GM19099 (cell line): ENCODE results near the gene CCL27.

ENCODE experiments used
- POLR2A ChIP-seq: IDR thresholded peaks from 3 replicates; pipeline ENCODE4 v1.6.1; 2011; ENCODE audit warnings: low read depth; ENCODE audit not compliant: insufficient read length; ENCODE audit errors: extremely low read depth

CCL27 gene

GRCh38 chr9:34688329-34689115, 26.1 kb upstream of the CCL27 start:
- no peak for TF ChIP-seq POLR2A

DNA sequence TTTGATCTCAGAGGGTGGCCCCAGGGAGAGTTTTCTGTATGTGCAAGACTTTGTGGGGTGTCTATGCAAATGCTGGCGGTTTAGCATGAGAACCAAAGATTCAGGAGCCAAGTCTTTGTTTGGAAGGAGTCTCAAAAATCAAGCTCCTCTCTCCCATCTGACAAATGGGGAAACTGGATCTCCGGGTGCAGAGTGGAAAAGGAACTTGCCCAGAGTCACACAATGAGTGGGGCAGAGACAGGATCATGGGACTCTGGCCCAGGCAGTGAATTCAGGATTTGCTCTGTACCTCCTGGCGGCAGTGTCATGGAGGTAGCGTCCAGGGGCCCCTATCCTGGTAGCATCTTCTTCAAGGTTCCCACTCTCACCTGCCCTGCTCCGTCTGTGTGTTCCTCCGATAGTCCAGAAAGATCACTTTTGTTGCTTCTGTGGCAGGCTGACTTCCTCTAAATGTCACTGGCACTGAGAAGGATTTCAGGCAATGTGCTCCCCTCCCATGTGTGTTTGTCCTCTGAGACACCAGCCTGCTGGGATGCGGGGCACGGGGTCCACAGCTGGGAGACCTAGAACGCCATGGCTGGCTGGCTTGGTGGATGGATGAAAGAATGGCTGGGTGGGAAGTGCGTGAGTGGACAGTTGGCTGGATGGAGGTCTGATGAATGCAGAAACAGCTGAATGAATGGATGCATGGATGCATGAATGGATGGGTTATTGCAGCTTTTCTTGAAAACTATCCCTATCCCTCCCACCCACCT, 25.0 kb upstream of the CCL27 start:
- no peak for TF ChIP-seq POLR2A

DNA sequence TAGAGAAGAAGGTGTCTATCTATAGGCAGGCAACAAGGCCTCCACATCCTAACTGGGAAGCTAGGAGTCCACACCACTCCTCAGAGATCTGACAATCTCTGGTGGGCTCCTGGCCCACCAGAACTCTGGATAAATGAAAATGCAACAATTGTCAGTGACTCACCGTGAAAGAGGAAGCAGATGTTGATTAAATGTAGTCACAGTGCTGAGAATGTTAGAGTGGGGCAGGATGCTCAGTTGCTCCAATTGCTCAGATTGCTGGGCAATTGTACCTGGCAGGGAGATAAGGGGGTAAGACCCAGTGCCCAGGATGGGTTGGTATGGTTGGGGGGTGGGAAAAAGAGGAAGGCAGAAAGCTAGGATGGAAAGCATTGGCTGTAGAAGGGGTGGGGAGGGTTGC, 24.3 kb upstream of the CCL27 start:
- no peak for TF ChIP-seq POLR2A

GRCh38 chr9:34686231-34686630, 23.8 kb upstream of the CCL27 start:
- TF ChIP-seq POLR2A, result no peak

GRCh38 chr9:34685591-34685990, 23.1 kb upstream of the CCL27 start:
- no peak for TF ChIP-seq POLR2A

DNA sequence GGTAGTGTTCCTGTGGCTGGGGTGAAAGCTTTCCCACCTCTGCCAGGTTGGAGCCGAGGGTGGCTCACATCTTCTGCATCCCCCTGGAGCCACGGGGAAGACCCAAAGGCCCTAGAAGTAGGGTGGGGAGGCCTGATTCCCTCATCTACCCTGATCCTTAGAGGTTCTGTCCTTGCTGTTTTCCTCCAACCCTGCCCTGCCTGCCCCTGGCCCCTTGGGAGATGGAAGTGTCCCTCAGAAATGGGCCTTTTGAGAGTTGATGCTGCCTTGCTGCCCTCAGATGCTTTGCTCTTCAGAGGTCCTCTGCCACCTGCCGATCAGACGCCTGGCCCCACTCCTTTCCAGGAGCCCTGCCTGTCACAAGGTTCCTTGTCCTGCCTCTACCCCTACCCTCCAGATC, 22.4 kb upstream of the CCL27 start:
- TF ChIP-seq POLR2A, result no peak

- TF ChIP-seq POLR2A, result no peak
Observed at GRCh38 chr9:34684145-34684544, 21.7 kb upstream of the CCL27 start.

DNA sequence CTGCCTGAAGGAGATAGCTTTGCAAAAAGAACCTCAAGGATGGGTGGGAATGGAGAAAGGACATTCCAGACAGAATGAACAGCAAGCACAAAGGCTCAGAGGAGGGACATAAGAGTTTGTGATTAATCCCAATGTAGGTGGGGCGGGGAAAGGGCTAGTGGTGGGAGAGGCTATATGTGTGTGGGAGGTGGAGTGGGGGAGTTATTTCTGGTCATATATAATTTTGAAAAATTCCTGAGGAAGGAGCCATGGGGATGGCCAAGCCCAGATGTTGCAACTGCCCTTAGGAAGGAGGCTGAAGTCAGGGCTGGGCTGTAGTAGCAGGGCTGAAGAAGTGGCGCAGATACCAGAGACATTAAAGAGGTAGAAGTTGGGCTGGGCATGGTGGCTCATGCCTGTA, 13.4 kb upstream of the CCL27 start:
- no peak for TF ChIP-seq POLR2A

DNA sequence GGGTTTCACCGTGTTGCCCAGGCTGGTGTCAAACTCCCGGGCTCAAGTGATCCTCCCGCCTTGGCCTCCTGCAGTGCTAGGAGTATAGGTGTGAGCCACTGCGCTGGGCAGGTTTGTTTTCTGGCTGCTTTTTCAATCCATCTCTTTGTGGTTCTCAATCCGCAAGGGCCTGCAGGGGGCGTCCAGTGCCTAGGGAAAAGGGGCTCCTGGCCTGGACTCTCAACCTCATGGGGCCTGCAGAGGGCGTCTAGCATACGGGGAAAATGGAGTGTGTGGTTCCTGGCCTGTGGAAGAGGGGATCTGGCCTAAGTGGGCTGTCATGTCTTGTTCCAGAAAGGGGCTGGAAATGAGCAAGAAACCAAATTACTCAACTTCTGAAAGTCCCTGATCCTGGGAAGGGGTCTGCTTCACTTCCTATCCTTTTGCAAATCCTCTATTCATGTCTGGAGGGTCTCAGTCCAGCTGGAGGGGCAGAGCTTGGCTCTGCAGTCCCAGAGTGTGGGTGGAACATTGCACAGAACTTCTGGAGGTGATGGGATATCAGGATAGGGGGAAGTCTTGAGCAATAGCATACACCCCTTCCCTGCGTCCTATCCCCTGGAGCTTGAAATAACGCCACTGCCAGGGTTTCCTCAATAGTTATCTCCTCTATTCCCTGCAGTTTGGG, 12.7 kb upstream of the CCL27 start:
- no peak for TF ChIP-seq POLR2A

DNA sequence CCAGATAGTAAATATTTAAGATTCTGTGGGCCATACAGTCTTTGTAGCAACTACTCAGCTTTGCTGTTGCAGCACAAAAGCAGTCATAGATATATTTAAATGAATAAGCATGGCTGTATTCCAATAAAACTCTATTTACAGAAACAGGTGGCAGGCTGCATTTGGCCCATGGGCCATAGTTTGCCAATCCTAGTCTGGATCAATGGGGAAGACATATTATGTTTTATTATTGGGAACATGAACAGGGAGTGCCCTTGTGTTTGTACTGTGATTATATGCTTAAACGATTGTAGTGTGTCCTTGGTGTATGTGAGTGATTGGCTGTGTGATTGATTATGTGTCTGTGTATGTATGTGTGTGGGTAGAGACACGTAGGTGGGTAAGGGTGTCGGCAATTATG, 12.0 kb upstream of the CCL27 start:
- no peak for TF ChIP-seq POLR2A

DNA sequence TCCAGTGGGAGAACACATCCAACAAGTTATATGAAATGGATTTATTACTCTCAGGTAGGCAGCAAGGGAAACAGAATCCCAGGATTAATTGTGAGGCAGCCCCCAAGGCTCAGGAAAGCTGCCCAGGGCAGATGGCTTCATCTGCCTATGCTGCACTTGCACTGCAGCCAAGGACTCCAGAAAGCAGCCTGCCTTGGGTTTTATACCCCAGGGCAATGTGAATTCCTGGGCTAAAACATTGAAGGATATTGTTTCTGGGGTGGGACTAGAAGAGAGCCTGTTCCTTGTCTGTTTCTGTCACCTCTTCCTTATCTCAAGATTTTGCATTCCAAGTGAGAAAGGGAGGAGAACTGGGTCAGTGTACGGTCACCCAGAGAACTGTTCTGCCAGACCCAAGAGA, 8.8 kb upstream of the CCL27 start:
- no peak for TF ChIP-seq POLR2A

DNA sequence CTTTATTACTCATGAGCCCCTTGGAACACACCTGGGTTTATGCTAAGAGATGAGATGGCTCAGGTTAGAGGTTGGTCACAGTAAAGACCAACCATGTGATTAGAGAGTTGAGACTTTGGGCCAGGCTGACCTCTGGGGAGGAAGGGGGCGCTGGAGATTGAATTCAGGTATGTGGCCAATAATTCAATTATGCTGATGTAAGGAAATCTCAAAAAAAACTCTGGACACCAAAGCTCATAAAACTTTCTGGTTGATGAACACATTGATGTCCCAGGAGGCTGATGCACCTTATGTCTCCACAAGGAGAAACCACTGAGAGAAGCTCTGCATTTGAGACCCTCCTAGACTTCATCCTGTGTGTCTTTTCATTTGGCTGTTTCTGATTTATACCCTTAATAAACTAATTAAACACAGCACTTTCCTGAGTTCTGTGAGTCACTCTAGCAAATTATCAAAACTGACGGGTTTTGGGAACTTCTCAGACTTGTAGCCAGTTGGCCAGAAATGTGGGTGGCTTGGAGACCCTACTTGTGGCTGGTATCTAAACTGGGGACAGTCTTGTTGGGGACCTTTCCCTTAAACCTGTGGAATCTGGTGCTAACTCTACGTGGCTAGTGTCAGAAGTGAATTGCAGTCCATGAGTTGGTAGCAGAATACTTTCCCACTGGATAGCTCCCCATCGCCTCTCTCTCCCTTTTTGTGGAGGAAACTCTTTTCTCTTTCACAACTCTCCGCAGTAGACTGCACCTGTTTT, 7.5 kb upstream of the CCL27 start:
- TF ChIP-seq POLR2A, result no peak

GRCh38 chr9:34665381-34666250, 3.2 kb upstream of the CCL27 start:
- no peak for TF ChIP-seq POLR2A

DNA sequence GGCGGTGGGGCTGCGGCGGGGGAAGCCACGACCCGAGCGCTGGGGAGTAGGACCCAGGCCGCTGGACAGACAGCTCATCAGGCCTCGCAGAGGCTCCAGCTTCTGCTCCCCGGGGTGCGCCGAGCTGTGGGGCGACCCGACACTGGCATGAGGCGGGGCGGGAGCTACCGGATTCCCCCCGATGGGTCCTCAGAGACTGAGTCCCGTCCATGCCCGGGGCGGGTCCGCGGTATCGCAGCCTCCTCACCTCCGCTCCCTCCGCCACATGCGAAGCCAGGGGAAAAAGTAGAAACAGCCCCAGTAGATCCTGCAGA, 2.6 kb upstream of the CCL27 start:
- TF ChIP-seq POLR2A, result no peak
